ENCODE data around the gene PTPRN2.

PTPRN2 gene

GRCh38 chr7:157813053-157813452 is 774.6 kb downstream of the PTPRN2 start:
- no peak for DNase-seq (ENCODE audit: low spot score)

DNA sequence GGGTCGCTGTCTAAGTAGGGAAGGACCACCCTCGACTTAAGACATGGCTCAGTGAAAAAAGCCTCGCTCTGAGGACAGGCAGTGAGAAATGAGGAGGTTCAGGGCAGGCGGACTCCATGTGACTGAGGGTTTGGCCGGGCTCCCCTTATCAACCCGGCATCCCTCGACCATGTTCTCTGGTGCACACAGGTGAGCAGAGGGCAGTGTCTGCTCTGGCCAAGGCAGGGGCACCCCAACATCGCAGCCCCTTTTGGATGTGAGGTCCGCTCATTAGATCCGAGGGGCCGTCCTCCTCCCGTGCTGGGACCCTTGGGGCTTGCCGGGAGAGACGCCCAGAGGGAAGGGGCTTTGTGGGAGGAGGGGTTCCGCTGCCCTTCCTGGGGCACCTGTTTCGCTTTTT is 775.7 kb downstream of the PTPRN2 start:
- no peak for DNase-seq (ENCODE audit: low spot score)

DNA sequence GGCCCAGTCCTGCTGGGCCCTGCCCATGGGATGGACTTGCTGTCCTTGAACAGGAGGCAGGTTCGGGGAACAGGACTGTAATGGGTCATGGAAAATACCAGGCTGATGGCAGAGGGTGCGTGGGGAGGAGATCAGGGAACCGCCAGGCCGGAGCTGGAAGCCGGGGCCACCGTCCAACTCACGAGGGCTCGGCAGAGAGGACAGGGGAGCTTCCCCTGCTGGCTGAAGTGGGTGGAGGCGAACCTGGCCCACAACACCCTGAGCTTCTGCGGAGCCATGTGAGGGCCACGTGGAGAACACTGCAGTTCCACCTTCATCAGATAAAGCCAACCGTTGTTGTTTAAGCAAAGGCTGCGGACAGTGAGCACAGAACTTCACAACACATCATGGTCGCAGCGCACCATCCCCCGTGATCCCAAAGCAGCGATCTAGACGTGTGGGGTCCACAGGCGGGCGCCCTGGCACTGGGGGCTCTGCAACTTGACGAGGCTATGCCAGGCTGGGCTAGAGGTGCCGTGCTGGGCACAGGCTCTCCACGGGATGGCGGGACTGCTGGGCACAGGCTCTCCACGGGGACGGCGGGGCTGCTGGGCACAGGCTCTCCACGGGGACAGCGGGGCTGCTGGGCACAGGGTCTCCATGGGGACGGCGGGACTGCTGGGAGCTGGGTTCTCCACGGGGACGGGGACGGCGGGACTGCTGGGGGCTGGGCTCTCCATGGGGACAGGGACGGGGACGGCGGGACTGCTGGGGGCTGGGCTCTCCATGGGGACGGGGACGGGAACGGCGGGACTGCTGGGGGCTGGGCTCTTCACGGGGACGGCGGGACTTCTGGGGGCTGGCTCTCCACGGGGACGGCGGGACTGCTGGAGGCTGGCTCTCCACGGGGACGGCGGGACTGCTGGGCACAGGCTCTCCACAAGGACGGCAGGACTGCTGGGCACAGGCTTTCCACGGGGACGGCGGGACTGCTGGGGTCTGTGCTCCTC is 777.5 kb downstream of the PTPRN2 start:
- no peak for DNase-seq (ENCODE audit: low spot score)

DNA sequence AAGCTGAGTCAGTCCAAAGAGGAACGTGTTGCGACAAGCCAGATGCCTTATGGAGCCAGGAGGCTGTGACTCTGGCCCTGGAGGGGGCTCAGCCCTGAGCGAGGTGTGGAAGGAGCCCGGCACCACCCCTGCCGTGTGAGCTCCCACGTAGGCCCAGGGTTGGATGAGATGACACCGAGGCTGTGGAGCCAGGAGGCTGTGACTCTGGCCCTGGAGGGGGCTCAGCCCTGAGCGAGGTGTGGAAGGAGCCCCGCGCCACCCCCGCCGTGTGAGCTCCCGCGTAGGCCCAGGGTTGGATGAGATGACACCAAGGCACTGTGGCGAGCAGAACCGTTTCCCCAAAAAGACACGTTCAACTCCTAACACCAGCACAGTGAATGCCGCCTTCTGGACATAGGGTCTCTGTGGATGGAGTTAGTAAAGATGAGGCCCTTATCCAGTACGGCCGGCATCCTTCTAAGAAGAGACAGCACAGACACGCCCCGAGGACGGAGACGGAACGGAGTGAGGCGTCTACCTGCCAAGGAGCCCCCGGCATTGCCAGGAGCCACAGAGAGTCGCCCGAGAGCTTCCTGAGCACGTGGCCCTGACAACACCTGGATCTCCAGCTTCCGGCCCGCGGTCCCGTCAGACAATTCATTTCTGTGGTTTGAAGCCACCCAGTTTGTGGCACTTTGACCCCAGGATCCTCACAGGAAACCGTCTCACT is 778.3 kb downstream of the PTPRN2 start:
- DNase-seq (ENCODE audit: low spot score) = no peak

- DNase-seq (ENCODE audit: low spot score) = no peak
Observed at GRCh38 chr7:157808042-157808441, 779.6 kb downstream of the PTPRN2 start.

DNA sequence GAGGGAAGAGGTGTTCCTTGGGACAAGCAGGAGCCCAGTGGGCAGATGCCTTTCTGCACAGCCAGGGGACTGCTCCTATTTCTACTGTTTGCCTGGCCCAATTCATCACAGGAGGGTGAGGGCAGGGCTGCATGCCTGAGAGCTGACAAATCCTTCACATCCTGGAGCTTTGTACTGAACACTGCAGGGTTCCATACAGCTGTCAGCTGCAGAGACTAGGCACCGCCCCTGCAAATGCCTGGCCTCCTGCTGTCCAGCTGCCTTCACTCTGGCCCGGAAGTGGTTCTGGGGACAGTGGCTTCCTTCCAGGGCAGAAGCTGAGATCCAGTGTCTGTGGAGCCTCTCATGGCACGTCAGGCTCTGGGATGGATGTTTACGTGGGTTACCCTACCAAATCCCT is 780.1 kb downstream of the PTPRN2 start:
- no peak for DNase-seq (ENCODE audit: low spot score)

DNA sequence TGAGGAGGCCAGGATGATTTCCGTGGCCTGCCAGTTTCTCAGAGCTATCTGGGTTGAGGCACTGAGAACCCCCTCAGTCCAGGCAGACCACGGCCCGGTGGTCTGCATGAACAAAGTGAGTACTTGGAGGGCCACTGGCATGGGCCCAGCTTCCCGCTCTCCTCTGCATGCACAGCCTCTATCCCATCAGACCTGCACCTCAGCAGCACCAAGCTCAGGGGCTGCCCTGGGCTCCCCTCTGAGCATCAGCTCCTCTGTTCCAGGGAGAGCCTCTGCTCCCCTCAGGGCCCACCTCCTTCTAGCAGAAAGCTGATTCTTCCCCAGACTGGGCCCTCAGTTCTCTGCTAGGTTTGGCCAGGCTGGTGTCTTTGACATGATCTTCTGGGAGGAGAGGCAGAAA is 780.9 kb downstream of the PTPRN2 start:
- DNase-seq (ENCODE audit: low spot score) = no peak

GRCh38 chr7:157805713-157806112 is 781.9 kb downstream of the PTPRN2 start:
- DNase-seq (ENCODE audit: low spot score) = no peak

DNA sequence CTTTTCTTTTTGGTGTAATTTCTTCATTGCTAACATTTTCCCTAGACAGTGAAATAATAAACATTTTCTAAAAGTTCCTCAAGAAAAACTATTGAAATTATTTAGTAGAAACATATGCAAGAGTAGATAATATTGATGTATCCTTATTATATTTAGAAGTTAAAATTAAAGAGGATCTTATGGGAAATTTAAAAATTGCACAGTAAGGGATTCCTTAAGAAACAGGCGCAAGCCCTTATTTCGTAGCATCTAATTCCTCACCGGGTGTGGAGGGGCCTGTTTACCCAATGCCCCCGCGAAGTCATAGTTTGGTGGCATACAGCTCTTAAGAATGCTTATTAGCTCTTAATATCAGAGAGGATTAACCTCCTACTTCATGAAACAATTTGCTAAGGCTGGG is 783.7 kb downstream of the PTPRN2 start:
- no peak for DNase-seq (ENCODE audit: low spot score)

- DNase-seq (ENCODE audit: low spot score) = no peak
Observed at GRCh38 chr7:157801971-157802675, 785.5 kb downstream of the PTPRN2 start.

DNA sequence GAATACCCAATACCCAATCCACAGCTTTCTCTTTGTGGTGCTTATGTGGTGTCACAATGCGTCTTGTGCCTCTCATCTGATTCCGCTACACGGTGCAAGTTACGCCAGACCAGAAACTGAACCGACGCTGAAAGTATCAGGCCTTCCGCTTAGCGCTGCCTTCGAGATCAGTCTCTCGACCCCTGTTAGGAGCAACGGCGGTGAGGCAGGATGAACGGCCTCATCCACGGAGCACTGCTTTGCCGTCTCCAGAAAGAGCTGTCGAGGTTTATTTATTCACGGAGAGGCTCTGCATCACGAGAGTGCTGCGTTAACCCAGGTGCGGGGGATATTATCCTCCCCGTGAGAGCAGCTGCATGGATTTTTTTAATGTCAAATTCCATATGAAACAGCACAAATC is 786.5 kb downstream of the PTPRN2 start:
- DNase-seq (ENCODE audit: low spot score) = no peak

DNA sequence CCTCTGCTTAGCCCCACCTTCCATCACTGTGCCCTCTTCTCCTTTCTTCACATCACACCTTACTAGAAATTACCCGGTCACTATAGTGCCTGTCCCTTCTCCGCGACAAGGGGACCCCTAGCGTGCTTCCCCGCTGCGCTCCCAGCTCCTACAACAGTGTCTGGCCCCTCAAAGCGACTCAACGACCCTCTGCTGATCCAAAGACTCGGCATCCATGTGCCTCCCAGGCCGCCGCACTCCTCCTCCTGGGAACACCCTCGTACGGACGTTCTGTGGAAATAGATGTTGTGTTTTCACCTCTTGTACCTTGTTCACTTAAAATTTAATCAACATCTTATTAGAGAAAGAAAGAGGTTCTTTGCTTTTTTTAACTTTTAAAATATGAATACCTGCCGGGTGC is 787.3 kb downstream of the PTPRN2 start:
- DNase-seq (ENCODE audit: low spot score) = no peak

- no peak for DNase-seq (ENCODE audit: low spot score)
Observed at GRCh38 chr7:157799076-157799685, 788.4 kb downstream of the PTPRN2 start.

- DNase-seq (ENCODE audit: low spot score) = no peak
Observed at GRCh38 chr7:157797361-157797760, 790.3 kb downstream of the PTPRN2 start.

DNA sequence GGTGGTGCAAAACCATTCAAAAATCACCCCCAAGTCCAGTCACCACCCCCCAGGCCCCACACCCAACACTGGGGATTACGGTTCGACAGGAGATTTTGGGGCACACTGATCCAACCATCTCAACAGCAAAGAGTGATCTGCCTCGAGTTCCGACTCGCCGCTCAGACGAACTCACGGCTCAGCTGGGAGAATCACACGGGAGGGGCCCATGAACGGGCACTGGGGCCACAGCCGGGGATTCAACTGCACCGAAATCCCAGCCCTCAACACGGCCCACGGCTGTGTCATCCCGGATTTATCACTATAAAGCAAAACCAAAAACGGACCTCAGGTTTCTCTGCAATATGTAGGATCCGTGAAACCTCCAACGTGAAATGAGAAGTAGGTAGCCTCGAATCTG is 790.8 kb downstream of the PTPRN2 start:
- DNase-seq (ENCODE audit: low spot score) = no peak

GRCh38 chr7:157795643-157796042 is 792.0 kb downstream of the PTPRN2 start:
- DNase-seq (ENCODE audit: low spot score) = no peak

DNA sequence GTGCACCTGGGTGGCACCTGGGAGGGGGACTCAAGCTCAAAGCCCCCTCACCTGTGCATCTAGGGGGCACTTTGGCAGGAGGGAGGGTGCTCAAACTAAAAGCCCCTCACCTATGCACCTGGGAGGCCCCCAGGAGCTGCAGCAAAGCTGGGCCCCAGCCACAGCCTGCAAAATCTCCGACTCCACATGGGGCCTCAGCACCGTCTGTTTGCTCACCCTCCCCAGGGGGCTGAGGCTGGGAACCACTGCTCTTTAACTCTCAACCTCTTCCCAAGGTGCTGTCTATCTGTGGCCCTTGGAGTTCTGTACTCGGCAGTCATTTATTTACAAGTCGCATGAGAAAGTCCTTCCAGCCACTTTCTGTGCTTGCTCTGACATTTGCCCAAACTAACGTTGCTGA is 792.4 kb downstream of the PTPRN2 start:
- DNase-seq (ENCODE audit: low spot score) = no peak

GRCh38 chr7:157794746-157795065 is 792.9 kb downstream of the PTPRN2 start:
- no peak for DNase-seq (ENCODE audit: low spot score)

DNA sequence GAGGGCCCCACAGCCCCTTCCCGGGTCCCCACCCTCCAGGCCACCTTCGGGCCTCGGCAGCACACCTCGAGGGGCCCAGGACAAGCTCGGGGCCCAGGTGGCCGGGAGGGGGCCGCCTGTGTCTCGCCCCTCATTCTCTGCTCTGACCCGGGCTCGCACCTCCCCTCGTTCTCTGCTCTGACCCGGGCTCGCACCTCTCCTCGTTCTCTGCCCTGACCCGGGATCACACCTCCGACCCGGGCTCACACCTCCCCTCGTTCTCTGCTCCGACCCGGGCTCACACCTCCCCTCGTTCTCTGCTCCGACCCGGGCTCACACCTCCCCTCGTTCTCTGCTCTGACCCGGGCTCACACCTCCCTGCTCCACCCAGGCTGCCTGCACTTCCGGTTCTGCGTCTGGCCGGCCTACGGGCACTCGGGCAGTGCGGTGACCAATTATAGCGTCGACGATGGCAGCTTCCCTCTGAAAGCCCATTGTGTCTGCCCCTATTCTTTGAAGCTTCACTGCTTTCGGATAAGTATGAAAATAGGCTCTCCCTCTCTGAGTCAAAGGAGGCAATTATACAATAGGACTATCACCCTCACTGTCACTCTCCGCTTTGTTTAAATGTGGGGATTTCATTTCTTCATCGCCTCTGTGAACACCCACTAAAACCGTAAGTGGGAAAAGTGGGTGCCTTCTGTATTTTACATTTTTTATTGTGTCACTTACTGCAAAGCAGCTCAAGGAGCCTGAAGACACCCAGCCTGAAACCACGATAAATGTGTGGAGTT is 793.5 kb downstream of the PTPRN2 start:
- no peak for DNase-seq (ENCODE audit: low spot score)

- DNase-seq (ENCODE audit: low spot score) = no peak
Observed at GRCh38 chr7:157793087-157793353, 794.6 kb downstream of the PTPRN2 start.

GRCh38 chr7:157792241-157793086 is 795.2 kb downstream of the PTPRN2 start:
- DNase-seq (ENCODE audit: low spot score) = no peak

Data from hematopoietic multipotent progenitor cell treated with erythropoietin and hydrocortisone succinate and interleukin-3 and kit ligand, for 15 days (in vitro differentiated cells).